Activated naive CD4-positive, alpha-beta T cell treated with anti-CD3 and anti-CD28 coated beads, Interleukin-2, amount 50 U/mL, for 16 hours (primary cell): Measurements from ENCODE around the gene RNF125.
A peak's percentile ranks its signal among the peaks of the same experiment; 100 is the strongest.

Experiments used
- DNase-seq: peaks from one replicate; pipeline ENCODE4 v3.0.0-alpha.2; 2020

RNF125 gene

GRCh38 chr18:32091724-32092421 is 73.2 kb downstream of the RNF125 start, which contains the start of gene RNF138:
Gene RNF138 (plus strand): TSS chr18:32091874. CDS start chr18:32092777, 903 bp downstream.
- DNase-seq = peak; percentile 88

- DNase-seq = peak; percentile 100
Measured at GRCh38 chr18:32092422-32093101, 73.9 kb downstream of the RNF125 start.

- peak; percentile 27 for DNase-seq
Measured at GRCh38 chr18:32093102-32093511, 74.5 kb downstream of the RNF125 start.

GRCh38 chr18:32093523-32093922 is 74.9 kb downstream of the RNF125 start:
- DNase-seq = no peak

- no peak for DNase-seq
Measured at GRCh38 chr18:32095192-32095899, 76.7 kb downstream of the RNF125 start.

- no peak for DNase-seq
Measured at GRCh38 chr18:32095900-32096229, 77.2 kb downstream of the RNF125 start.

GRCh38 chr18:32096946-32097345 is 78.3 kb downstream of the RNF125 start:
- DNase-seq = no peak

- no peak for DNase-seq
Measured at GRCh38 chr18:32104516-32104915, 85.9 kb downstream of the RNF125 start.

- DNase-seq = no peak
Measured at GRCh38 chr18:32110005-32110404, 91.4 kb downstream of the RNF125 start.

- no peak for DNase-seq
Measured at GRCh38 chr18:32111706-32112105, 93.1 kb downstream of the RNF125 start.

GRCh38 chr18:32112826-32113225 is 94.2 kb downstream of the RNF125 start:
- DNase-seq = no peak

- no peak for DNase-seq
Measured at GRCh38 chr18:32114293-32114942, 95.8 kb downstream of the RNF125 start.

GRCh38 chr18:32122039-32122438 is 103.4 kb downstream of the RNF125 start:
- DNase-seq = no peak
